KG1 (cell line): ENCODE measurements around the gene RELT.
"Not testable (repeated sequence)": the region's sequence is repeated elsewhere in the genome, so short reads cannot be mapped to it uniquely, and the experiment has no call there.

ENCODE experiments used
- DNase-seq: peaks from one replicate; lab custom pipeline; 2025; lab: John Stamatoyannopoulos, UW

RELT gene

DNA sequence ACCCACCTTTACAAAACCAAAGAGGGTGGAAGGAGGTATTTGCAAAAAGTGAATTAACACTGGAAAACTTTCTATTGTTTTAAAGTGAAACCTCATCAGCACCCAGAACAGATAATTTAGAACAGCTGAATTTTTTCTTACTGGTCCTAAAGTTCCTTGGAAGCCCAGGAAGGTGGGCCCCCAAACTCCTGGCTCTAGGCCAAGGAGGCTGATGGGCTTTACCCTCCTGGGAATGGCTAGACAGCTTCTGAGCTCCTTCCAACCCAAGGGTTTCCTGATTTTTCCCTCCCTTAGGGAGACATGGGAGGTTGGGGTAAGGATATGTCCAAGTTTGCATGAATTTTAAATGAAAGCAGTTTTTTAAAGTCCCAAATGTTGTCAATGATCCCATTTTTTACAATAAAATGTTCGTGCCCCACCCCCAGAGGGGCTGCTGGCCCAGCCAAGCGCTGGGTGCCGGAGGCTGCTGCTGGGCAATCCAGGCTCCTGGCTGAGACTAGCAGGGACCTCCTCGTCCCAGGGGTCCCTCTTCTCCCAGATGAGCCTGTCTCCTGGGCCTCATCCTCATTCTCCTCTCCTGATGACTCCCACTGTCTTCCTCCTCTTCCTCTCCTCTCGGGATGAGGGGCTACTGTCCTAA is 28.4 kb downstream of the RELT start:
- DNase-seq = no peak

DNA sequence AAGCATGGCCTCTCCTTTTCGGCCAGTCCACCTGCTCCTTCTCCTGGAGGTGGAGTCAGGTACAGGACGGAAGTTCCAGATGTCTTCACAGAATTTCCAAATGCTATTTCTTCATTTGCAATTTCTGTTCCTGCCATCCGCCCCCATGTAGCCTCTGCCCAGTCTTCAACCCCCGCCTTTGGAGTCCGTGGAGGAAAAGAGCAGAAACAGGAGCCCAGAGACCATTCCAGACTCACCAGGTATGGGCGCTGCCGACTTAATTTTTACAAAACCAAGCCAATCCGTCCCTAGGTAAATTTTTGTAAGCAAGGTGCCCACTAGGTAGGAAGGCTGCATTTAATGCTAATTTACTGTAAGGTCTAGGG is 28.9 kb downstream of the RELT start:
- no peak for DNase-seq

DNA sequence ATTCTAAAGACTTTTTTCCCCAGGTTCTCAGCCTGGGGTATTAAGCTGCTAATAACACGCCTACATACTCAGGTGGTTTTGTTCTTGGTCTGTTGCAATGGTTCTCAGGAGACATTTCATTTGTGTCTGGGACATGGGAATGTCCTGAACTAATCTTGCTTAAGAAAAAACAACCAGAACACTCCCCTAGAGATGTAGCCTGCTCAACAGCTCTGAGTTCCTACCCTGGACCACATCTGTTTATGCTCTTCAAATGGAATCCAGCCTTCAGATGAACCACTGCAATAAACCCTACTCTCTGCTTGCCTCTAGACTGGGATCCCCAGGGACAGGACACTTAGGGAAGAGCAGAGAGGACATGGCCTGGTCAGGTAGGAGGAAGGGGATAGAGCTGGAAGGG is 29.9 kb downstream of the RELT start:
- no peak for DNase-seq

DNA sequence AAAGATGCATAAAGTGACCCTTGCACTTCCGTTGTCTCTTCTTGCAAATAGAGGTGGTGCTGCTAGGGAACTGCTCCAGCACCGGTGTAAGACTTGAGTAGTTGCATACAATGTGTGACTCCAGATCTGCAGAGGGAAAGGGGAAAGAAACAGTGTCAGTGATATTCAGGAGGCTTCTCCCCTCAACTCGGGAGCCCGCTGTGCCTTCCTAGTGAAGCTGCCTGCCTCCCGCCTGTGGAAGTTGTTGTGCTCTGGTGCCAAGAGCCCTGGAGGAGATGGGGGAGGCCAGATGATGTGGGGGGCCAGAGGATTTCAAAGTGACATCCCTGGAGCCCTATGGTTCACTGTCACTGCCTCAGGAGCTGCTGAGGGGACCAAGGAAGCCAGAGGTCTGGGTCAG is 30.4 kb downstream of the RELT start:
- no peak for DNase-seq

DNA sequence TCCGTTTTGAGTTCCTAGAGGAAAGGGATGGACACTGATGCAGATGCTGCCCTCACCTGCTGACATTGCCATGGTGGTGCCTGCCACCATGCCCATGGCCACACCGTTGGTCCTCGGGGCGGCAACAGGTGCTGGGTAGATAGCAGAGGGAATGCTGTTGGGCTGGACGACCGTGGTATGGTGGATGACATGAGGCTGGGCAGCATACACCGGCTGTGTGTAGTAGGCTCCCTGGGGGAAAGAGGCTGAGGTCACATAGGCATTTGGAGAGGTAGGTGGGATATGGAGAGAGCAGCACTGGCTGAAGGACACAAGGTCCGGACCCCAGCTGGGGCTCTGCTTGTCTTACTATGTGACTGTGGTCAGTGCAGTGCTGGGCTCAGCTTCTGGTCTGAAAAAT is 33.2 kb downstream of the RELT start:
- no peak for DNase-seq

DNA sequence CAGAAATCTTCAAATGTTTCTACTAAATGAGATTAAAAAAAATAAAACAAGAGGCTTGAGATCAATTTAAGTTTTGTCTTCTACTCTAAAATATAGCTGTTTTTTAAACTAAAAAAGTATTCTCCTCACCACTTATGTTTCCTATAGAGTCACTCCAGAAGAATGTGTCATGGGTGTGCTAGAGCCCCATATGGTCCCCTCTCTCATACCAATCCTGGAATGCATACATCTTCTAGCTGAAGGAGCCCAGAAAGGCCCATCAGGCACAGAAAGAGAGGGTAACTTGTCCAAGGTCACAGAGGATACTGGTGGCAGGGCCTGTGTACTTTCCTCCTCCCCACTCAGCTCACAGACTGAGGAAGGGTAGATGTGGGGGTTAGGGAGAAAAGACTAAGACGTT is 34.4 kb downstream of the RELT start:
- DNase-seq = no peak

DNA sequence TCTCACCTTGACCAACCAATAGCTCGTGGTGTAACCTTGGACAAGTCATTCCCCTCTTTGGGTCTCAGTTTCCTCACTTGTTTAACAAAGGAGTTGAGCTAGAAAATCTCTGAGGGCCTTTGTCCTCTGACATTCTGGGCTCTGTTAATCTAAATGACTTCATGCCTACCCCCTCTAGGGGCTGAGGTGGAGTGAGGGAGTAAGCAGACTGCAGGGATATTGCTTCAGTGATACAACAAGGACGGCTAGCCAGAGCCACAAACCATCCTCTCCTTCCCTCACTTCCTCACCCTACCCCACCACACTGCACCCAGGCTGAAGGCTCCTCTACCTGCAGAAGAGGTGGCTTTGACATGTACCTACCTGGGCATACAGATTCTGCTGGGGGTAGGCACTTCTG is 34.8 kb downstream of the RELT start:
- DNase-seq = no peak

DNA sequence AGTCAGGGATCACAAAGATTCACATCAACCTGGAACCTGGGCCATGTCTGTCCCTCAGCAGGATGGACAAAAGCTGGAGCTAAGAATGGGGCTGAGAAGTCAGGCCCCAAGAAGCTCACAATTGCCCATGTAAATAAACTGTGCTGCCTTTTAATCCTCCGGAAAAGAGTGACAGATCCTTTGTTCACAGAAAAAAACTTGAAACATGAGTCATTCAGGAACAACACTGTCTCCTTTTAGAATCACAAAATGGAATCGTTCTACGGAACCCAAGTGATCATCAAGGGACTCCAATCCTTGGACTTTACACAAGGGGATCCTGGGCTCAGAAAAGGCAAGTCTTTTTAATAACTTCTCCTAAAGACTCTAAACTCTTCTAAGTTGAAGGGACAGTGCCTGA is 36.1 kb downstream of the RELT start:
- DNase-seq = no peak

DNA sequence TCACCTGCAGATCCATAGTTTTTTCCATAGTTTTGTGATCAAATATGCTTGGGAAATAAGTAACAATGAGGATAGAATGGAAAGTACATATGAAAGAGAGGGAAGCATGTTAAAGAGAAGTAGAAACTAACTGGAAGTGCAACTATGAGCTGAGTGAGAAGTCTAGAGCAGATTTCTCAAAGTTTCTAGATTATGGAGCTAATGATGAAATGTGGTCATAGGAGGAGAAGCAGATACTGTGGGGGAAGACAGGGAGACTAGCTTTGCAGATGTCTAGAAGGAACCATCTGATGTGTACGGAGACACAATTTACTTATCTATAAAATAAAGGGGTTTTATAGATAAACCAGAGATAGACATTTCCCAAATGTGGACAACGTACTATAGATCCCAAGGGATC is 37.1 kb downstream of the RELT start:
- no peak for DNase-seq

DNA sequence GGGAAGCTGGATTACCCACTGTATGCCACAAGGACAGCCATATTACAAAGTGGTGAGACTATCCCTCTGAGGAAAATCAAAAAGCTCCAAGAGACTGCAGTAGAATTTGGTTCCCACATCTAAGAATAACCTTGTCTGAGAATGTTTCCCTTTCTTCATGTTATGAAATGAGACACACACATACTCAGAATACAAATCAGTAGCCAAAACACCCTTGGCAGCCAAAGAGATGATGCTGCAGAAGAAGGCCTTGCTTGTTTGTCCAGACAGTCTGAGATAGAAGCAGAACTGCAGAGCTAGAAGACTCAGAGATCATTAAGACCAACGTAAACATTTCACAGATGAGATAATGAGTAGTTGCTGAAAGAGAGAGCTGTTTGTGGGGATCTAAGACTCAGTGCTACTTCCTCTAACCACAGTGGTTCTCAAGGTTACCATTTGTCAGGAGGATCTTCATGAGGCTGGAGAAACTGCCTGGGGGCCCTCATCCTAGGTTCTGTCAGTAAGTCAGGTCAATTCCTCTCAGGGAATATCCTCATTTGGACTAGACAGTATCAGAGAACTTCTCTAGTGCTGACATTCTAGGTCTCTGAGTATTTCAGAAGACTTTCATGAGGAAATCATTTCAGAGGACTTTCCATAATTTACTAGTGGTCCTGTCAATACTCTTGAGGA is 38.9 kb downstream of the RELT start:
- no peak for DNase-seq

DNA sequence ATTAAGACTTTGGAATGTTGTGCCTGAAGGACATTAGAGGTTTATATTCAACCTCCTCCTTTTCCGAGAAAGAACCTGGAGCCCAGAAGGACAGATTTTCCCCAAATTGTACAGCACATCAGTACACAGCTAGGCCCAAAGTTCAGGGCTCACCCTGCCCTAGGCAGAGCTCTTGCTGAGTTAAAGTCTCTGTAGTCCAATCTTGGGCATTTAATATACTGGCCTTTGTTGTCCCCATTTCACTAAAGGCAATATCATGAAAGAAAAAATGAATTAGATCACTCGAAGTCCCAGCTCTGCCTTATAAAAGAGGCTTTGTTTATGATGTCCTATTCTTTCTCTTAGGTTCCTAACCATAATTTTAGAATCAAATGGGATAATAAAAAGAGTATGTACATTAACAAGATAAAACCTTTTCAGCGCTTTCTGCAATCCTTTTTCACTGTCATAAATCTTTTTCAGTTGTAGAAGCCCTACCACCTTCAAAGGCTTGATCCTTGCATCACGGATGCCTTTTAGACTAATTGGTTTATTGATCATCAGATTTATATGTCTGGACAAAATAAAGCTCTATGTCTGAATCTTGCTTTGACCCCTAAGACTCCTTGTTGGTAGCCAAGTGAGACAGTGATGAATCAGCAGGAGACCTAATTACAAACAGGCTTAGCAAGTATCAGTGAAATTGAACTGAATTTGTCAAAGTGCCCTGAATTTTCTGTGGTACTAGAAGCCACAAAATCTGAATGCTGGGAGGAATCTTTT is 39.8 kb downstream of the RELT start:
- DNase-seq = no peak

DNA sequence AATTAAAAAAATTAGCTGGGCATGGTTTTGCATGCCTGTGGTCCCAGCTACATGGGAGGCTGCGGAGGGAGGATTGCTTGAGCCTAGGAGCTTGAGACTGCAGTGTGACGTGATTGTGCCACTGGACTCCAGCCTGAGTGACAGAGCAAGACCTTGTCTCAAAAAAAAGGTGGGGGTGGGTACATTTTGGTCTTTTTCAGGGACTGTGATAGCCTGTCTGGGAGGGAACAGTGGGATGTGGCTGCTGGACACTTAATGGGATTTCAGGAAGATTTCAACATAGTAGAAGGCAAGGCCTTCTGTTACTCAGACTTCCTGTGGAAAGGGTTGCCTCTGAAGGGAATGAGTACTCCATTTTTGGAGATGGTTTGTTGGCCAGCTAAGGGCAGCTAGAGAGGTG is 40.6 kb downstream of the RELT start:
- no peak for DNase-seq

DNA sequence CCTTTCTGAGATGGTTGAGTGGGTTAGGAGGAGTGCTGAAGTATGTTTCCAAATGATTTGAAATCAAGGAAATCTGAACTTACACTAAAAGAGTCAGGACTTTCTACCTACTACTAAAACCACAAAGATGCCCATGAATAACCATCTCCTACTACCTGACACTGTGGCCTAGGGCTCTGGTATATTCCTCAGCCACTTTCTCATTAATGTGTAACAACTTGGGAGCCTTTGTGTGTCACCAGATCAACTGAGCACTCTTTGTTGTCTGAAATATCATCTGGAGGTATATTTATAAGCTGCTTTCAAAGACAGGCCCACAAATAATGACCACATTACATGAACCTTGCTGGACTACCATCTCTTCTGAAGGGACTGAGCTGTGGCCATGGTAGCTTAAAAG is 43.9 kb downstream of the RELT start:
- no peak for DNase-seq

DNA sequence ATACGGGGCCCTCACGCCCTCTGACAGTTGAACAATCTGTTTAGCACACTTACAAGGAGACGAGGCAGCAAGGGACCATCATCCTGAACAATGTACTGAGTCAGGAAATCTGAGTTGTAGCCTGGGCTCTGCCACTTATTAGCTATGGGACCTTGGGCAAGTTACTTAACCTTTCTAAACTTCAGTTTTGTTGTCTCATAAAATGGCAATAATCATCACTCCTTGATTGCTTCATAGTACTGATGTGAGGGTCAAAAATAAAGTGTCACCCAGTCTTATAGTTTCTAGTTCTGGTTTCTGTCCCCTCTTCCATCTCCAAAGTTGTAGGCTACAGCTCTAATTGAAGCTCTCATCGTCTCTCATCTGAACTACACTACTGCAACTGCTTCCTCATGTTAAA is 46.7 kb downstream of the RELT start:
- no peak for DNase-seq

DNA sequence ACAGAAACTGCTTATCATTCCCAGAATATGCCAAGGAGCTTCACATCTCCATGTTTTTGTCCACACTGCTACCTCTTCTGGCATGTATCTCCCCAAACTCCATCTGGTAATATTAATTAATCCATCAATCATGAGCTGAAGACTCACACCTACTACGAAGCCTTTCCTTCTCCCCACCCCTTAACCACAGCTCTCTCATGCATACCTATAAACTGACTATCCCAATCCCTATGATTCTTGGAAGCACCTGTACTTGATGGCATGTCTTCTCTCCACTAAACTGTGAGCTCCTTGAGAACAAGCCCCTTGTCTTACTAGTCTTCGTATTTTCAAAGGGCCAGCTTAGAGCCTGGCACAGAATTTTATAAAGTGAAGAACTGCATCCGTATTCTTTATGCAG is 47.3 kb downstream of the RELT start:
- DNase-seq = no peak

DNA sequence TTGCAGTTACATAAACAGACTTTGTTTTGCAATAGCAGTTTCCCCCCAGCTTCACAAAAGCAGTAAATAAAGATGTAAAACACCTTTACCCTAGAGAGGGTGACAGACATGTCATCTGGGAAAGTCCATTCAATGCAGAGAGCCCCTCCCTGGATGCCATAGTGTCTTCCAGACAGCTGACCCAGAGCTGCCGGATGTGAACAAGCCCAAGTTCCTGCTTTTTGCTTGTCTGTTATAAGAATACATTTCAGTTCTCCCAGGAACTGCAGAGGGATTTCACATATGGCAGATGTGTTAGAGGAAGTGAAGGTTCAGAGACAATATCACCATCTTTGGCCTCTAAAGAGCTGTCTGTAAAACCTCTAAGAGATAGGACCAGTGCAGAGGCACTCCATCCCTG is 48.9 kb downstream of the RELT start:
- no peak for DNase-seq

DNA sequence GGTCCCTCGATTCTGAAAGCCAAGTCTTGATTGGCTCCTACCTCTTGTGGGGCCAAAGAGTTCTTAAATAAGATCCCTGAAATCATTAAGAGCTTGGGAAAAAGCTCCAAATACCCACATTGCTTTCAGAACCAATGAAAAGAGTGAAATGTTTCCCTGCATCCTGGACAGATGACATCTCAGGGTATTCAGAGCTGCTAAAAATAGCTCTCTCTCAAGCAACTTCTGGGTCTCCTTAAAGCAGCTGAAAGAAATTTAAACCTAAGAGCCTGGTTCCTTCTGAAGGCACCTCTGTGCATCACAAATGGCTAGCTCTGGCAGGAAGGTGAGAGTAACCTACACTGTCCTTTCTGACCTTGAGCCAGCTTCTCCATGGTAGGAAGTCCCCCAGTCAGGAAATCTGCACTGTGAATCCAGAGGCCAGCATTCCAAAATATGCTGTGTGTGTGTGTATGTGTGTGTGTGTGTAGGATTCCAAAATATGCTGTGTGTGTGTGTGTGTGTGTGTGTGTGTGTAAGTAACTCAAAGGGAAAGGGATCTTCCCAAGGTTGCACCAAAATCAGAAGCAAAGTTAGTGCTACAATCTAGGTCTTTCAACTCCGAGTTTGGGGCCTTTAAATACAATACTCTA is 50.1 kb downstream of the RELT start:
- DNase-seq = no peak

DNA sequence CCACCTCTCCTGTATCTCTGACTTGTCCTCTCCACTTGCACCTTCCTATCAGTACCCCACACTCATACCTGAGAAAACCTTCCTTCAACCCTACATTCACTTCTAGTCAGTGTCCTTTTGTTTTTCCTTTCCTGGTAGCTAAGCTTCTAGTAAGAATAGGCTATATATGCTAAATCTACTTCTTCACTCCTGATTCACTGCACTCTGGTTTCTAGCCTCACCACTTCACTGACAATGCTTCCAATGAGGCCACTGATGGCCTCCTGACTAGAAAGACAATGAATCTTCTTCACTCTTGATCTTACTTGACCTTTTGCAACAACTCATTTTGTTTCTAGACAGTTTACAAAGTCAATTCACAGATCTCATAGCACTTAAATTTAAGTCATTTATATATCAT is 52.0 kb downstream of the RELT start:
- DNase-seq = no peak

DNA sequence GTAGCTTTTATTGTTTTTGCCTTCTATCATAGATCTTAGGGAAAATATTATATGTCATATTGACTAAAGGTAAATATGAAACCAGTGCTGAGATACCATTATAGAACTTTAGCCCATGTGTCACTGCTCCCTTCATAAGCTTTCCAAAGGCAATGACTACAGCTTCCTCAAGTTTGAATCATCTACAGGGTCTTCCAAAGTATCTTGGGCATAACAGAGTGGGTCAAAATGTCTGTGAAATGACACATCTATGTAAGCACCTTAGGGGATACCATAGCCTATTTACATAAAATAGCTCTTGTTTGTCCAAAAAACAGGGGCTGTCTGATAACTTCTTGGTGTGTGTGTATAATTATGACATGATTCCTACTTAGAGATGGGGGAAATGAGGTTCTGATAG is 52.5 kb downstream of the RELT start:
- no peak for DNase-seq

DNA sequence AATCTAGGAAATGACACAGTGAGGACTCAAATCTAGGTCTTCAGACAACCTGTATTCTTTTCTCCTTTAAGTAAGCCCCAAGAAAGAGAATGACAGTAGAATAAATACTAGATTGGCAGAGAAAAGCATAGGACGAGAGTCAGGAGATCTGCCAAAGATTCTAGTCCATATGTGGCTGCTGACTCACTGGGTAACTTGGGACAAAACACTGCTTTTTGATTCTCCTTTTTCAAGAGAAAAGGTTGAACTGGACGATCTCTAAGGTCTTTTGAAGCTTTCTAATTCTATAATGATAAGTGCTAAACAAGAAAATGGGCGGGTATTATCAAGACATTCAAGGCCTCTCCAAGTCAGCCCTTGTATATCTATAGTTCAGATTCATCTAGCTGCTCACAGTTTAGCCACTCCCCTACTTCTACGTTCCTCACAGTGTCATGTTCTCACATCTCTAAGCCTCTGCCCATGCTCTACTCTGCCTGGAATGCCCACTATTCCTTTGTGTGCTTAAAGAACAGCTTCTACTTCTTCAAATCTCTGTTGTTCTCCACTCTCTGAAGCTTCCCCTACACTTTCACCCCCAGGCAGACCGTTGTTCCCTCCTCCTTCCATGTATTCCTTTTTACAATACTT is 53.0 kb downstream of the RELT start:
- no peak for DNase-seq

DNA sequence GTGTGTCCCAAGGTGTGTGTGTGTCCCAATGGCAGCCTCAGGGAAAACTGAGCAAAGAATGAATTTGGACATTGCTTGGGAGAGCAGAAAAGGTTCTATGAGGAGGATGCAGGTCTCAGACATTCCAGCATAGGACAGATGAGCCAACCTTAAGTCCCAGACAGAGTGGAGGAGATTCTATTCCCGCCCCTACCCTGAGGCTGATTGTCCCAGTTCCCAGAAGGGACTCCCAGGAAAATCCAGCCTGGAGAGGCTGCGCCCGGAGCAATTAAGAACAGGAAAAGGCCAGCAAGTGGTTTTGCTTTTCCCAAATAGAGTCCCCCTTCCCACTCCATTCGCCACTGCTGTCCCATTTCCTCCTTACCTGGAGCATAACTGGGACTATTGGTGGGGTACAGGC is 54.1 kb downstream of the RELT start:
- no peak for DNase-seq

DNA sequence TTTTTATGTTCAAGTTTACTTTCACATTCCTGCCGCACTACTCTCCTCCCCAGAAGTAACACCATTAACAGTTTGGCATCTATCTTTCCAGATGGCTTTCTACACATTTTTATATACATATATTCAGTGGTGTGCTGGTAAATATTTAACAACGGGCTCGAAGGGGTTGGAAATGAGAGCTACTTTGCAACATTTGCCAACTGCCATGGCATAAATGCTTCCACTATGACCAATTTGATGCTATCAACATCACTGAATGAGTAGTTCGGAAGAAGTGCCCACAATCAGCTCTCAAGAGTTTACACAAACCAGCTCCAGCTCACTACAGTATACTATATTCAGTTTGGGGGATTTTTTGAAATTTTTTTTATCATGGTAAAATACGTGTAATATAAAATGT is 55.2 kb downstream of the RELT start:
- DNase-seq = no peak

DNA sequence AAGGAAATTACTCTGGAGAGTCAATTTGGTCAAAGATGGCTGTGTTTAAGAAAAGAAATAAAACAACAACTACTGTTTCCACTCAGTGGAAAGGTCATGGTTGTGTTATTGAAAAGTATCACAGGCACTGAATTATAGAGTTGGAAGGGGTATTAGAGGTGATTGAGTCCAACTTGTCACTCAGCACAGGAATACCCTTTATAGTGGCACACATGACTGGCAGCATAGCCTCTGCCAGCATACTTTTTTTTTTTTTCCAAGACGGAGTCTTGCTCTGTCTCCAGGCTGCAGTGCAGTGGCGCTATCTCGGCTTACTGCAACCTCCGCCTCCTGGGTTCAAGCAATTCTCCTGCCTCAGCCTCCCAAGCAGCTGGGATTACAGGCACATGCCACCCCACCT is 60.7 kb downstream of the RELT start:
- DNase-seq = not testable (repeated sequence)
